Vagina (tissue), 2 donors: ENCODE data around the gene LRRIQ4. TPM values are rescaled to one million over a fixed set of nuclear protein-coding genes. Genes with fewer than 3 reads are reported as not detected.

ENCODE experiments used
- DNase-seq, 2 donors: peaks; one replicate each; pipeline ENCODE4 v3.0.0-alpha.2; 2017; ENCODE audit errors: extremely low spot score in 2 of 2
- H3K27ac ChIP-seq: fragments of 200-600 bp; sonication (generic); one replicate; pipeline ENCODE4 v1.5.1; 2019
- H3K27me3 ChIP-seq: fragments of 200-600 bp; sonication (generic); one replicate; pipeline ENCODE4 v1.5.1; 2019
- H3K36me3 ChIP-seq, 2 donors: fragments of 200-600 bp; sonication (generic); one replicate each; pipeline ENCODE4 v1.5.1; 2017 to 2019
- H3K4me1 ChIP-seq: fragments of 200-600 bp; sonication (generic); one replicate; pipeline ENCODE4 v1.5.1; 2019
- H3K4me3 ChIP-seq, 2 donors: fragments of 200-600 bp; sonication (generic); 1 replicate in 1 of 2; 2 replicates in 1 of 2; pipeline ENCODE4 v1.5.1; 2016 to 2019
- H3K9me3 ChIP-seq: fragments of 200-600 bp; sonication (generic); one replicate; pipeline ENCODE4 v1.5.1; 2019
- POLR2A ChIP-seq, 2 donors: fragments of 450-650 bp; IDR thresholded peaks; one replicate each; pipeline ENCODE4 v1.6.1; 2017; ENCODE audit warnings: antibody characterized with exemption in 2 of 2, mild to moderate bottlenecking in 2 of 2, moderate library complexity in 2 of 2
- POLR2AphosphoS5 ChIP-seq, 2 donors: sonication (generic); formaldehyde crosslinking; IDR thresholded peaks; one replicate each; pipeline ENCODE4 v1.9.0; 2017; ENCODE audit warnings: antibody characterized with exemption in 2 of 2, mild to moderate bottlenecking in 2 of 2, low read depth in 1 of 2; ENCODE audit not compliant: insufficient read depth in 1 of 2
- intact Hi-C: fragments of 100-400 bp; cut with DNase I; formaldehyde crosslinking; loops from one replicate; pipeline ENCODE4 v1.15.1; 2023
- total RNA-seq: library from RNA; depleted of rRNA; stranded (reverse); fragments of >200 nt; gene quantifications from one replicate; pipeline ENCODE4 v1.2.3, GENCODE V29; 2016
- TF ChIP-seq, protein P1 (sequence below), 3 experiments: fragments of 450-650 bp in 2 of 3; fragments of 200-600 bp in 1 of 3; sonication (generic) in 1 of 3; IDR thresholded peaks; one replicate each; pipeline ENCODE4 v1.5.1; 2017 to 2019; ENCODE audit warnings: antibody characterized with exemption in 3 of 3, mild to moderate bottlenecking in 2 of 3, moderate library complexity in 2 of 3

The LRRIQ4 gene
- total RNA-seq, 1 donor from 2014 or later = not detected

DNA sequence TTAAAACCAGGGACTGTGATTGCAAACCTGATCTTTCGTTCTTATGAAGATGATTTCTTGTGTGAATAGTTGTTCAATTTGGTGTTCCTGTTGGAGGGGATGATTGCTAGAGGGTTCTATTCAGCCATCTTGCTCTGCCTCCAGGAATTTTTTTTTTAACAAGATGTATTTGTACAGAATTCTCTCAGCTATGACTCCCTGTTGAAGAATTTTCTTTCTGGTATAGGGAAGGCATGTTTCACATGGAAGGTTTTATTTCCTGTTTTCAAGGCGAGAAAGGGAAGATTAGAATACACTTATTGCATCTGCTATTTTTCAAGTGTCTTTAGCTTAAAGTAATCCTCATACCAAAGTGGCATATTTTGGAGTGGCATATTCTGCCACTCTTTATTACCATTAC is 5.6 kb downstream of the LRRIQ4 start:
- H3K4me1 ChIP-seq = peaks cover under 1% of the 10 kb centered on the region
- no peaks in the 10 kb centered on the region for H3K9me3 ChIP-seq
- H3K36me3 ChIP-seq = no peaks in the 10 kb centered on the region
- no peaks in the 10 kb centered on the region for H3K27me3 ChIP-seq
- no peak overlapping the region for H3K27ac ChIP-seq
- DNase-seq = no peak
- no peak overlapping the region for H3K4me3 ChIP-seq
- intact Hi-C loops = no loop called here
- TF ChIP-seq POLR2A (IDR thresholded peaks at IDR 0.05) (no peak), POLR2AphosphoS5 (IDR thresholded peaks at IDR 0.05; ENCODE audit: insufficient read depth in 1 of 2, low read depth in 1 of 2) (no peak)
- TF ChIP-seq, protein P1, sequence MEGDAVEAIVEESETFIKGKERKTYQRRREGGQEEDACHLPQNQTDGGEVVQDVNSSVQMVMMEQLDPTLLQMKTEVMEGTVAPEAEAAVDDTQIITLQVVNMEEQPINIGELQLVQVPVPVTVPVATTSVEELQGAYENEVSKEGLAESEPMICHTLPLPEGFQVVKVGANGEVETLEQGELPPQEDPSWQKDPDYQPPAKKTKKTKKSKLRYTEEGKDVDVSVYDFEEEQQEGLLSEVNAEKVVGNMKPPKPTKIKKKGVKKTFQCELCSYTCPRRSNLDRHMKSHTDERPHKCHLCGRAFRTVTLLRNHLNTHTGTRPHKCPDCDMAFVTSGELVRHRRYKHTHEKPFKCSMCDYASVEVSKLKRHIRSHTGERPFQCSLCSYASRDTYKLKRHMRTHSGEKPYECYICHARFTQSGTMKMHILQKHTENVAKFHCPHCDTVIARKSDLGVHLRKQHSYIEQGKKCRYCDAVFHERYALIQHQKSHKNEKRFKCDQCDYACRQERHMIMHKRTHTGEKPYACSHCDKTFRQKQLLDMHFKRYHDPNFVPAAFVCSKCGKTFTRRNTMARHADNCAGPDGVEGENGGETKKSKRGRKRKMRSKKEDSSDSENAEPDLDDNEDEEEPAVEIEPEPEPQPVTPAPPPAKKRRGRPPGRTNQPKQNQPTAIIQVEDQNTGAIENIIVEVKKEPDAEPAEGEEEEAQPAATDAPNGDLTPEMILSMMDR (IDR thresholded peaks at IDR 0.05) = no peak

DNA sequence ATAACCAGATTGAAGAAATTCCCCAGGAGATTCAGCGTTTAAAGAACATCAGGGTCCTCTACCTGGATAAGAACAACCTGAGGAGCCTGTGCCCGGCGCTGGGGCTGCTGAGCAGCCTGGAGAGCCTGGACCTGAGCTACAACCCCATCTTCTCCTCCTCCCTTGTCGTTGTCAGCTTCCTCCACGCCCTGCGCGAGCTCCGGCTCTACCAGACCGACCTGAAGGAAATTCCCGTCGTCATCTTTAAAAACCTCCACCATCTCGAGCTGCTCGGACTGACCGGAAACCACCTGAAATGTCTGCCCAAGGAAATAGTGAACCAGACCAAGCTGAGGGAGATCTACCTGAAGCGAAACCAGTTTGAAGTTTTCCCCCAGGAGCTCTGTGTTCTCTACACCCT is 9.4 kb downstream of the LRRIQ4 start:
- Histone ChIP-seq H3K9me3 (no peaks in the 10 kb centered on the region), H3K27ac (no peak overlapping the region), H3K36me3 (no peaks in the 10 kb centered on the region), H3K4me1 (no peaks in the 10 kb centered on the region), H3K27me3 (no peaks in the 10 kb centered on the region), H3K4me3 (no peak overlapping the region)
- DNase-seq = no peak
- TF ChIP-seq, protein P1 (IDR thresholded peaks at IDR 0.05) = no peak
- TF ChIP-seq POLR2AphosphoS5 (IDR thresholded peaks at IDR 0.05; ENCODE audit: insufficient read depth in 1 of 2, low read depth in 1 of 2) (no peak), POLR2A (IDR thresholded peaks at IDR 0.05) (no peak)
- intact Hi-C loops = no loop called here

DNA sequence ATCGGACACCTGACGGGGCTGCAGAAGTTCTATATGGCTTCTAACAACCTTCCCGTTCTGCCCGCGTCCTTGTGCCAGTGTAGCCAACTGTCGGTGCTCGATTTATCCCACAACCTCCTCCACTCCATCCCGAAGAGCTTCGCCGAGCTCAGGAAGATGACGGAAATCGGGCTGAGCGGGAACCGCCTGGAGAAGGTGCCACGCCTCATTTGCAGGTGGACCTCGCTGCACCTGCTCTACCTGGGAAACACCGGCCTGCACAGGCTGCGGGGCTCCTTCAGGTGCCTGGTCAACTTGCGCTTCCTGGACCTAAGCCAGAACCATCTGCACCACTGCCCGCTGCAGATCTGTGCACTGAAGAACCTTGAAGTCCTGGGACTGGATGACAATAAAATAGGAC is 9.9 kb downstream of the LRRIQ4 start:
- Histone ChIP-seq H3K4me1 (no peaks in the 10 kb centered on the region), H3K27ac (no peak overlapping the region), H3K36me3 (no peaks in the 10 kb centered on the region), H3K4me3 (no peak overlapping the region), H3K27me3 (no peaks in the 10 kb centered on the region), H3K9me3 (no peaks in the 10 kb centered on the region)
- no peak for DNase-seq
- TF ChIP-seq POLR2AphosphoS5 (IDR thresholded peaks at IDR 0.05; ENCODE audit: insufficient read depth in 1 of 2, low read depth in 1 of 2) (no peak), POLR2A (IDR thresholded peaks at IDR 0.05) (no peak)
- TF ChIP-seq, protein P1 (IDR thresholded peaks at IDR 0.05) = no peak
- intact Hi-C loops = no loop called here

DNA sequence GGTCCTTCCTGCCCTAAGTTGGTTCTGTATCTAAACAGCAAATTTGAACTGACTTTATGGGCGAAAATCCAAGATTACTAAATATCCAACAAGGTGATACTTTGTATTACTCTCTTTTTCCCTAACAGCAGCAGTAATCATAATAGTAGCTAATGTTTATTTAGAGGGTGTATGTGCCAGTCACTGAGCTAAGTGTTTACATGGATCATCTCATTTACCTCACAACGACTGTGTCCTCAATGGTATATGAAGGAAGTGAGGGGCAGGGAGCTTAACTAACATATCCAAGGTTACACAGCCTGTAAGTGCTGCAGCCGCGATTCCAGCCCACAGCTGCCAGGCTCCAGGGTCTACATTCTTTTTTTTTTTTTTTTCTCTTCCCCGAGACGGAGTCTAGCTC is 10.3 kb downstream of the LRRIQ4 start:
- Histone ChIP-seq H3K27me3 (no peaks in the 10 kb centered on the region), H3K4me1 (no peaks in the 10 kb centered on the region), H3K9me3 (no peaks in the 10 kb centered on the region), H3K27ac (no peak overlapping the region), H3K36me3 (no peaks in the 10 kb centered on the region), H3K4me3 (no peak overlapping the region)
- intact Hi-C loops = no loop called here
- TF ChIP-seq POLR2A (IDR thresholded peaks at IDR 0.05) (no peak), POLR2AphosphoS5 (IDR thresholded peaks at IDR 0.05; ENCODE audit: insufficient read depth in 1 of 2, low read depth in 1 of 2) (no peak)
- TF ChIP-seq, protein P1 (IDR thresholded peaks at IDR 0.05) = no peak
- DNase-seq = no peak

DNA sequence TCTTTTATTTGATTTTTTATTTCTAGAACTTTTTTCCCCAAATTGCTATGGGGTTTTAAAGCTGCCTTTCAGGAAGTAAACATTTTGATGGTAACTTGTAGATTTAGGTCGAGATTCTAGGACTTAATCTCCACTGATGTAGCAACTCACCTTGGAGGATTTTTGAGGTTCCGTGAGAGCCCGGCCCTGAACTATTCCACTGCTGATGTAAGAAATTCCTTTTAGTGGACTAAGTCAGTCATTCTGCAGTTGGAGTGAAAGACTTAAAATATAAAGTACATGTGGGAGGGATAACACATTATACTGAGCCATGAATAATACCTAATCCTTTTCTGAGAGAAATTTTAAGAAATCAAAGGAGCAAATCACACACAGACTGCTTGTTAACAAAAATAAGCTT is 12.6 kb downstream of the LRRIQ4 start:
- no peak for DNase-seq
- TF ChIP-seq POLR2A (IDR thresholded peaks at IDR 0.05) (no peak), POLR2AphosphoS5 (IDR thresholded peaks at IDR 0.05; ENCODE audit: insufficient read depth in 1 of 2, low read depth in 1 of 2) (no peak)
- TF ChIP-seq, protein P1 (IDR thresholded peaks at IDR 0.05) = no peak
- no peak overlapping the region for H3K4me3 ChIP-seq
- no peaks in the 10 kb centered on the region for H3K27me3 ChIP-seq
- intact Hi-C loops = no loop called here
- H3K27ac ChIP-seq = no peak overlapping the region
- no peaks in the 10 kb centered on the region for H3K36me3 ChIP-seq
- H3K4me1 ChIP-seq = no peaks in the 10 kb centered on the region
- H3K9me3 ChIP-seq = no peaks in the 10 kb centered on the region
